Activated CD8-positive, alpha-beta memory T cell treated with anti-CD3 and anti-CD28 coated beads, Interleukin-2, amount 50 U/mL, for 4 hours (primary cell): Measurements from ENCODE around the gene UNC5B.
"Not testable (repeated sequence)": the region's sequence is repeated elsewhere in the genome, so short reads cannot be mapped to it uniquely, and the experiment has no call there.

Source experiments
- DNase-seq: peaks from one replicate; pipeline ENCODE4 v3.0.0-alpha.2; 2020

Gene UNC5B

GRCh38 chr10:71285986-71286385 is 73.6 kb downstream of the UNC5B start:
- DNase-seq: no peak

GRCh38 chr10:71286521-71287294 is 74.3 kb downstream of the UNC5B start:
- no peak for DNase-seq

GRCh38 chr10:71287456-71287855 is 75.1 kb downstream of the UNC5B start:
- DNase-seq: no peak

GRCh38 chr10:71288461-71288860 is 76.1 kb downstream of the UNC5B start:
- no peak for DNase-seq

- no peak for DNase-seq
These were observed 77.2 kb downstream of the UNC5B start for GRCh38 chr10:71289421-71290130.

GRCh38 chr10:71290331-71290730 is 78.0 kb downstream of the UNC5B start:
- DNase-seq: no peak

- DNase-seq: no peak
These were observed 78.6 kb downstream of the UNC5B start for GRCh38 chr10:71290806-71291527.

GRCh38 chr10:71291528-71291900 is 79.1 kb downstream of the UNC5B start:
- no peak for DNase-seq

- no peak for DNase-seq
These were observed 80.5 kb downstream of the UNC5B start for GRCh38 chr10:71292624-71293445.

- no peak for DNase-seq
These were observed 81.2 kb downstream of the UNC5B start for GRCh38 chr10:71293446-71294084.

GRCh38 chr10:71294091-71294561 is 81.8 kb downstream of the UNC5B start:
- no peak for DNase-seq

- DNase-seq: no peak
These were observed 82.5 kb downstream of the UNC5B start for GRCh38 chr10:71294856-71295255.

- DNase-seq: no peak
These were observed 83.3 kb downstream of the UNC5B start for GRCh38 chr10:71295641-71296040.

GRCh38 chr10:71296086-71296485 is 83.7 kb downstream of the UNC5B start:
- DNase-seq: no peak

- not testable (repeated sequence) for DNase-seq
These were observed 84.4 kb downstream of the UNC5B start for GRCh38 chr10:71296811-71297210.

- DNase-seq: no peak
These were observed 85.0 kb downstream of the UNC5B start for GRCh38 chr10:71297343-71297742.

- DNase-seq: no peak
These were observed 86.9 kb downstream of the UNC5B start for GRCh38 chr10:71299071-71299785.

- no peak for DNase-seq
These were observed 88.4 kb downstream of the UNC5B start for GRCh38 chr10:71300555-71301370.

GRCh38 chr10:71301371-71301916 is 89.1 kb downstream of the UNC5B start:
- DNase-seq: no peak

- DNase-seq: no peak
These were observed 90.1 kb downstream of the UNC5B start for GRCh38 chr10:71302451-71302850.
